HTR-8/SVneo (cell line): Measurements from ENCODE around the gene RNF44.
"Not testable (repeated sequence)": the region's sequence is repeated elsewhere in the genome, so short reads cannot be mapped to it uniquely, and the experiment has no call there.

Experiments used
- DNase-seq: peaks from one replicate; pipeline ENCODE4 v3.0.0; 2011; ENCODE audit warnings: low spot score, mixed read lengths; ENCODE audit not compliant: insufficient read length
- FAIRE-seq: peaks from 2 replicates; lab custom pipeline; 2011; peaks lifted over from hg19 to GRCh38; lab: Jason Lieb, UNC

RNF44 gene

GRCh38 chr5:176553260-176554085 is 16.3 kb upstream of the RNF44 start:
- FAIRE-seq (no peak), DNase-seq (no peak)

- FAIRE-seq: no peak
Measured at GRCh38 chr5:176552332-176552869, 15.2 kb upstream of the RNF44 start.

DNA sequence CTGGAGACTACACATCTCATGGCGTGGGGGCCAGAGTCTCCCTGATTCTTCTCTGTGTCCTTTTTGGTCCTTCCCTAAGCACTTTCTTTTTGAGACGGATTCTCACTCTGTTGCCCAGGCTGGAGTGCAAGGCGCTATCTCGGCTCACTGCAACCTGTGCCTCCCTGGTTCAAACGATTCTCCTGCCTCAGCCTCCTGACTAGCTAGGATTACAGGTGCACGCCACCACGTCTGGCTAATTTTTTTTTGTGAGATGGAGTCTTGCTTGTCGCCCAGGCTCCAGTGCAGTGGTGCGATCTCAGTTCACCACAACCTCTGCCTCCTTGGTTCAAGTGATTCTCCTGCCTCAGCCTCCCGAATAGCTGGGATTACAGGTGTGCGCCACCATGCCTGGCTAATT is 13.7 kb upstream of the RNF44 start:
- FAIRE-seq, DNase-seq: not testable (repeated sequence)

More at GRCh38 chr5:176552332-176552869, 15.2 kb upstream of the RNF44 start:
- no peak for DNase-seq

GRCh38 chr5:176550275-176550831 is 13.2 kb upstream of the RNF44 start:
- DNase-seq (no peak), FAIRE-seq (no peak)

- no peak for FAIRE-seq
Measured at GRCh38 chr5:176549871-176550270, 12.7 kb upstream of the RNF44 start.

GRCh38 chr5:176548967-176549444 is 11.8 kb upstream of the RNF44 start, which contains the start of gene CDHR2:
Gene CDHR2 (plus strand): TSS chr5:176549342. CDS start chr5:176565353, 16,011 bp downstream.
- FAIRE-seq (no peak), DNase-seq (no peak)

More at GRCh38 chr5:176549871-176550270, 12.7 kb upstream of the RNF44 start:
- DNase-seq: no peak

- FAIRE-seq: no peak
Measured at GRCh38 chr5:176547802-176548201, 10.6 kb upstream of the RNF44 start.

GRCh38 chr5:176545737-176546509 is 8.7 kb upstream of the RNF44 start:
- no peak for DNase-seq
- FAIRE-seq: no peak

More at GRCh38 chr5:176547802-176548201, 10.6 kb upstream of the RNF44 start:
- DNase-seq: no peak

GRCh38 chr5:176545388-176545736 is 8.2 kb upstream of the RNF44 start:
- FAIRE-seq (no peak), DNase-seq (no peak)

- peak; percentile 68 for FAIRE-seq
- DNase-seq: peak; percentile 50
Measured at GRCh38 chr5:176543428-176544182, 6.4 kb upstream of the RNF44 start.

DNA sequence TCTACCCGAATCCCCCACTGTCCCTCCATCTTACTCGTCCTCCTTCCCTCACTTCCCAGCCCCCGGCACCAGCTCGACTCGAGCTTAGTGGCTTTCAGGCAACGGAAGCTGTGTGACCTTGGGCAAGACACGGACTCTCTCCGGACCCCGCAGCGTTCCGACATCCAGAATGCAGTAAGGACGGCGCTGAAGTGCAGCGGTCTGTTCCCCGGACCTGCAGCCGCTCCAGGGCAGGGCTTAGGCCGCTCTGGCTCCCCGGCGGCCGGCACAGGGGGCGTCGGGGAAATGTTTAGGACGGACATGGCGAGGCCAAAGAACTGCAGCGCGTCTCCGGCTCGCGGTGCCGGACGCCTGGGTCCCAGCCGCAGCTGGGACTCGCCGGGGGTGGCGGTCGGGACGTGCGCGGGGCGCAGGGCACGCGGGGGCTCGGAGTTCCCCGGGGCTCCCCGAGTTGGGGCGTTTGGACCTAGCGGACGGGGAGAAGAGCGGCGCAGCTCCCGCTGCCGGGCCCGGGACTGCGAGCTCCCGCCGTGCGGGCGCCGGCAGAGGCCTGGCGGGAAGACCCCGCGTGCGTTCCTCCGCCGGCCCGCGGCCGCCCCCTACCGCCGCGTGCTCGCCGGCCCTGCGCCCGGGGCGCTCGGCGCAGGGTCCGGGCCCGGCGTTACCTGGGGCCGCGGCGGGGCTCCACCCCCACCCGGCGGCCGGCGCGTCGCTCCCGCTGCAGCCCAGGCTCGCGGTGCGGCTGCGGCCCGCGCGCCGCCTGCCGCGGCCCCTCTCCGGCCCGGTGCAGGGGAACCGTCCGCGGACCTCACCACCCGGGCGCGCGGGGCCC is 5.6 kb upstream of the RNF44 start:
- DNase-seq (no peak), FAIRE-seq (no peak)

GRCh38 chr5:176542135-176542595 is 5.0 kb upstream of the RNF44 start:
- no peak for FAIRE-seq

DNA sequence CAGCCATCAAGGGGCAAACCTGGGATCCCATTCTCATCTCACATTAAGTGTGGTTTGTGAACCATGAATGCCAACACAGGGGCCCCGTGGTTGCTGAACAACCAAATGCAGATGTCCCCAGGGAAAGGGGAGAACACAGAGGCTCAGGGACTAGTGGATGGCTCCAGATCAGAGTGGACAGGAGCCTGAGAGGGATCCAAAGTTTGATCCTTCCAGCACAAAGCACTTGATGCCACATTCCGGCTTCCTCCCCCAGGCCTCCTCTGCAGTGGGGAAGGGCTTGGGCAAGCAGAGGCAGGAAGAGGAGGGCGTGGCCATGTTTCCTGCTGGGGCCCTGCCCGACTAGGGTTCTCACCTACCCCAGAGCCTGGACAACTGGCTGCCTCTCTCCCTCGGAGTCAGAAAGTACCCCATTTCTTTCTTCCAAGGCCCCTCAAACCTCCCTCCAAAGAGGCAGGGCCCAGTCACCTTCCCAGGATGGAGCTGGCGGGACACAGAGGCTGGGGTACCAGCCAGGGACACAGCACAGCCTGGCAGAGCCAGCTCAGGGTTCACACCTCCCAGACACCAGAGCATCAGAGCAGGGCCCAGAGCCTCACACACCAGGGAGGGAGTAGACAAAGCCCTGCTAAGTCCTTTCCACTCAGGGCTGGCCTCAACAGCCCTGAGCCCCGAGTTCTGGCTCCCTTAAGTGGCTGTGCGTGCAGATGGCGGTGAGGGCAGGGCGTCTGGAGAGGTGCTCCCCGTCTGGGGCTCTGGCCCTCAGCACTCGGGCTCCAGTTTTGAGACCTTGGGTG is 4.3 kb upstream of the RNF44 start:
- DNase-seq (peak; percentile 66), FAIRE-seq (no peak)

More at GRCh38 chr5:176542135-176542595, 5.0 kb upstream of the RNF44 start:
- no peak for DNase-seq

- DNase-seq (no peak), FAIRE-seq (no peak)
Measured at GRCh38 chr5:176540956-176541337, 3.7 kb upstream of the RNF44 start.

- FAIRE-seq: no peak
Measured at GRCh38 chr5:176540476-176540899, 3.3 kb upstream of the RNF44 start.

GRCh38 chr5:176538989-176539384 is 1.8 kb upstream of the RNF44 start:
- no peak for DNase-seq
- no peak for FAIRE-seq

More at GRCh38 chr5:176540476-176540899, 3.3 kb upstream of the RNF44 start:
- DNase-seq: no peak

GRCh38 chr5:176538230-176538988 is 1.2 kb upstream of the RNF44 start:
- DNase-seq (no peak), FAIRE-seq (no peak)
